IMR-90 (cell line): ENCODE data around the gene CTNS. TPM values are rescaled to one million over a fixed set of nuclear protein-coding genes. Genes with fewer than 3 reads are reported as not detected.

Experiments
- ATAC-seq: fragments of 200-7000 bp; cut with Tn5 transposase; 2 replicates; pipeline ENCODE4 v1.9.1; 2020; ENCODE audit warnings: low read depth, mild to moderate bottlenecking, moderate library complexity
- BruUV-seq: library from RNA; stranded (reverse); fragments of 400-500 nt; replicated peaks from 2 replicates; lab custom pipeline; 2021; lab: Mats Ljungman, UMichigan
- CTCF ChIA-PET: fragments of 300-600 bp; formaldehyde crosslinking; extraction: SDS; loops from one replicate; lab custom pipeline; 2021; ENCODE audit warnings: antibody characterized with exemption; lab: Yijun Ruan, JAX
- POLR2A ChIA-PET: fragments of 300-600 bp; sonication (Branson Sonifier 250); formaldehyde crosslinking; loops from one replicate; lab custom pipeline; 2022; ENCODE audit warnings: antibody characterized with exemption; ENCODE audit not compliant: unreplicated experiment; lab: Charles Lee
- DNase-seq: peaks from one replicate; pipeline ENCODE4 v3.0.0; 2013
- H2AFZ ChIP-seq: replicated peaks from 2 replicates; pipeline ENCODE3; 2013; ENCODE audit warnings: low read length, mild to moderate bottlenecking; ENCODE audit not compliant: poor library complexity
- H2AK5ac ChIP-seq: 2 replicates; pipeline ENCODE4 v1.6.1; 2013; ENCODE audit warnings: low read depth, low read length, inconsistent platforms
- H2AK9ac ChIP-seq: replicated peaks from 2 replicates; pipeline ENCODE3; 2013; ENCODE audit warnings: mild to moderate bottlenecking, low read depth, low read length, moderate library complexity; ENCODE audit not compliant: poor library complexity
- H2BK120ac ChIP-seq: 2 replicates; pipeline ENCODE4 v1.6.1; 2013; ENCODE audit warnings: low read depth, low read length, inconsistent platforms
- H2BK15ac ChIP-seq: 3 replicates; pipeline ENCODE4 v1.6.1; 2013; ENCODE audit warnings: low read depth, low read length, inconsistent platforms
- H2BK20ac ChIP-seq: 2 replicates; pipeline ENCODE4 v1.6.1; 2013; ENCODE audit warnings: low read depth, mild to moderate bottlenecking, inconsistent platforms, low read length, moderate library complexity
- H2BK5ac ChIP-seq: 2 replicates; pipeline ENCODE4 v1.6.1; 2013; ENCODE audit warnings: mild to moderate bottlenecking, low read depth, low read length, inconsistent platforms; ENCODE audit not compliant: poor library complexity, severe bottlenecking
- H3K14ac ChIP-seq: replicated peaks from 2 replicates; pipeline ENCODE4 v1.6.1; 2013; ENCODE audit warnings: low read depth, low read length, inconsistent platforms
- H3K18ac ChIP-seq: 2 replicates; pipeline ENCODE4 v1.6.1; 2013; ENCODE audit warnings: low read depth, low read length, control low read depth
- H3K23ac ChIP-seq: 2 replicates; pipeline ENCODE4 v1.6.1; 2013; ENCODE audit warnings: low read depth, low read length, inconsistent platforms
- H3K27ac ChIP-seq: 2 replicates; pipeline ENCODE4 v1.5.1; 2013; ENCODE audit warnings: mild to moderate bottlenecking, control low read depth, low read length; ENCODE audit not compliant: insufficient read depth
- H3K27me3 ChIP-seq: 2 replicates; pipeline ENCODE4 v1.6.1; 2013; ENCODE audit warnings: low read length; ENCODE audit not compliant: control insufficient read depth, insufficient read depth
- H3K36me3 ChIP-seq: 2 replicates; pipeline ENCODE4 v1.6.1; 2013; ENCODE audit warnings: low read length, mixed read lengths; ENCODE audit not compliant: control insufficient read depth, insufficient read depth
- H3K4ac ChIP-seq: 2 replicates; pipeline ENCODE4 v1.6.1; 2013; ENCODE audit warnings: low read depth, low read length, inconsistent platforms
- H3K4me1 ChIP-seq: 2 replicates; pipeline ENCODE4 v1.6.1; 2013; ENCODE audit warnings: low read length, mixed read lengths; ENCODE audit not compliant: control insufficient read depth, insufficient read depth
- H3K4me2 ChIP-seq: 2 replicates; pipeline ENCODE4 v1.6.1; 2013; ENCODE audit warnings: low read depth, mild to moderate bottlenecking, control low read depth, low read length, moderate library complexity
- H3K4me3 ChIP-seq: 2 replicates; pipeline ENCODE4 v1.5.1; 2013; ENCODE audit warnings: low read depth, mild to moderate bottlenecking, control low read depth, low read length, moderate library complexity; ENCODE audit not compliant: insufficient read depth
- H3K56ac ChIP-seq: 2 replicates; pipeline ENCODE4 v1.6.1; 2013; ENCODE audit warnings: low read length, inconsistent platforms; ENCODE audit not compliant: insufficient read depth; ENCODE audit errors: extremely low read depth
- H3K79me1 ChIP-seq, 2 experiments: 2 replicates each; pipeline ENCODE4 v1.6.1; 2013; ENCODE audit warnings: low read length in 2 of 2, inconsistent platforms in 1 of 2, low read depth in 1 of 2
- H3K9ac ChIP-seq: 2 replicates; pipeline ENCODE4 v1.6.1; 2013; ENCODE audit warnings: low read depth, low read length, control low read depth
- H3K9me1 ChIP-seq: 2 replicates; pipeline ENCODE4 v1.6.1; 2013; ENCODE audit warnings: low read length, inconsistent platforms; ENCODE audit not compliant: insufficient read depth
- H3K9me3 ChIP-seq: 2 replicates; pipeline ENCODE4 v1.6.1; 2013; ENCODE audit warnings: low read length; ENCODE audit not compliant: control insufficient read depth, insufficient read depth
- H4K20me1 ChIP-seq: 2 replicates; pipeline ENCODE4 v1.6.1; 2013; ENCODE audit warnings: low read length, inconsistent platforms; ENCODE audit not compliant: insufficient read depth
- H4K5ac ChIP-seq: 2 replicates; pipeline ENCODE4 v1.6.1; 2013; ENCODE audit warnings: mild to moderate bottlenecking, low read depth, low read length, control low read depth
- H4K8ac ChIP-seq, 2 experiments: 2 replicates each; pipeline ENCODE4 v1.6.1; 2013; ENCODE audit warnings: low read depth in 2 of 2, low read length in 2 of 2, control low read depth in 1 of 2, inconsistent platforms in 1 of 2
- H4K91ac ChIP-seq: 2 replicates; pipeline ENCODE4 v1.6.1; 2013; ENCODE audit warnings: low read depth, low read length, inconsistent platforms; ENCODE audit not compliant: insufficient read depth
- BHLHE40 ChIP-seq: fragments of 150-350 bp; IDR thresholded peaks from 2 replicates; pipeline ENCODE4 v1.6.1; 2016; ENCODE audit warnings: mild to moderate bottlenecking, low read depth, low read length
- CEBPB ChIP-seq: IDR thresholded peaks from 2 replicates; pipeline ENCODE4 v1.6.1; 2012; ENCODE audit warnings: low read depth, low read length, improper control_type of control experiment
- CHD1 ChIP-seq: IDR thresholded peaks from 2 replicates; pipeline ENCODE4 v1.6.1; 2012; ENCODE audit warnings: low read depth, low read length, improper control_type of control experiment
- CTCF ChIP-seq: conservative IDR thresholded peaks from 2 replicates; pipeline ENCODE4 v1.5.1; 2012; ENCODE audit warnings: mild to moderate bottlenecking, low read depth, low read length, improper control_type of control experiment
- ELK1 ChIP-seq: fragments of 150-350 bp; IDR thresholded peaks from 2 replicates; pipeline ENCODE4 v1.6.1; 2016; ENCODE audit warnings: low read depth, mild to moderate bottlenecking, low read length, moderate library complexity, borderline replicate concordance
- FOS ChIP-seq: fragments of 150-350 bp; IDR thresholded peaks from 2 replicates; pipeline ENCODE4 v1.6.1; 2016; ENCODE audit warnings: low read depth, low read length
- MAFK ChIP-seq: IDR thresholded peaks from 2 replicates; pipeline ENCODE4 v1.6.1; 2012; ENCODE audit warnings: low read depth, low read length, improper control_type of control experiment
- MAZ ChIP-seq: IDR thresholded peaks from 2 replicates; pipeline ENCODE4 v1.6.1; 2012; ENCODE audit warnings: low read depth, mild to moderate bottlenecking, low read length, improper control_type of control experiment, moderate library complexity, borderline replicate concordance
- MXI1 ChIP-seq: IDR thresholded peaks from 2 replicates; pipeline ENCODE4 v1.6.1; 2012; ENCODE audit warnings: low read depth, mild to moderate bottlenecking, low read length, moderate library complexity, borderline replicate concordance
- NFE2L2 ChIP-seq: fragments of 150-350 bp; IDR thresholded peaks from 2 replicates; pipeline ENCODE4 v1.6.1; 2016; ENCODE audit warnings: low read depth, mild to moderate bottlenecking, low read length
- POLR2A ChIP-seq: IDR thresholded peaks from 2 replicates; pipeline ENCODE4 v1.6.1; 2012; ENCODE audit warnings: mild to moderate bottlenecking, low read depth, low read length
- RAD21 ChIP-seq: IDR thresholded peaks from 2 replicates; pipeline ENCODE4 v1.6.1; 2012; ENCODE audit warnings: low read length, improper control_type of control experiment
- RCOR1 ChIP-seq: IDR thresholded peaks from 2 replicates; pipeline ENCODE4 v1.6.1; 2012; ENCODE audit warnings: mild to moderate bottlenecking, low read length, improper control_type of control experiment; ENCODE audit not compliant: insufficient replicate concordance
- RFX5 ChIP-seq: IDR thresholded peaks from 2 replicates; pipeline ENCODE4 v1.8.0; 2012; ENCODE audit warnings: low read depth, mild to moderate bottlenecking, low read length, moderate library complexity
- SMC3 ChIP-seq: fragments of 150-350 bp; IDR thresholded peaks from 2 replicates; pipeline ENCODE4 v1.6.1; 2016; ENCODE audit warnings: low read depth, mild to moderate bottlenecking, antibody characterized with exemption, low read length, moderate library complexity
- USF2 ChIP-seq: fragments of 150-350 bp; IDR thresholded peaks from 2 replicates; pipeline ENCODE4 v1.6.1; 2017; ENCODE audit warnings: mild to moderate bottlenecking, antibody characterized with exemption, low read length, low read depth
- whole genome bisulfite sequencing, 2 experiments: methylation state at CpG; one replicate each; pipeline versions ENCODE4 v1.1.5 to v1.1.7; 2013; ENCODE audit warnings: missing lambda C conversion rate in 2 of 2; ENCODE audit not compliant: insufficient read length in 1 of 2; ENCODE audit errors: extremely low coverage in 2 of 2; 5-methylcytosine and 5-hydroxymethylcytosine counted together
- dilution Hi-C: fragments of 300-500 bp; cut with HindIII; formaldehyde crosslinking; loops from one replicate; pipeline ENCODE4 v1.14.3; 2018; ENCODE audit warnings: low sequenced_read_pairs; ENCODE audit not compliant: unreplicated experiment
- in situ Hi-C: fragments of 300-500 bp; cut with MboI; formaldehyde crosslinking; loops from 3 replicates; pipeline ENCODE4 v1.14.3; 2019; ENCODE audit warnings: low sequenced_read_pairs, inconsistent platforms, mixed read lengths
- intact Hi-C: fragments of 100-400 bp; cut with micrococcal nuclease; formaldehyde crosslinking; loops from 2 replicates; pipeline ENCODE4 v1.10.0; 2022
- polyA plus RNA-seq, 3 experiments: library from polyadenylated mRNA; depleted of rRNA; stranded (reverse); fragments of >200 nt; gene quantifications; 2 replicates each; pipeline ENCODE4 v1.2.3, GENCODE V29; 2012; ENCODE audit warnings: low replicate concordance in 1 of 3
- total RNA-seq: library from RNA; depleted of rRNA; stranded (reverse); fragments of >200 nt; gene quantifications from 2 replicates; pipeline ENCODE4 v1.2.3, GENCODE V29; 2012

CTNS gene
- total and polyA plus RNA-seq, 2 of the 4 experiments (the other 2 are of a cell fraction), result 4.7 to 5.3 TPM

- H4K20me1 ChIP-seq, result peaks cover 36% of the 10 kb centered on the region
- CTCF ChIA-PET, result no interaction called here
- ATAC-seq (no peak), DNase-seq (no peak)
- dilution Hi-C loops, result no loop called here
- peak overlapping the region; percentile 82; the same call in 1 of the 2 replicates for H3K9ac ChIP-seq
- no TSS peak for BruUV-seq
- no peak overlapping the region for H4K5ac ChIP-seq
- H3K9me3 ChIP-seq, result no peaks in the 10 kb centered on the region
- no peak overlapping the region for H4K91ac ChIP-seq
- intact Hi-C loops, result loop anchor here (5.0 kb wide), 1 partner anchor 53 kb away; the partner anchor contains the start of gene HASPIN
- H3K4me1 ChIP-seq, result peaks cover 10% of the 10 kb centered on the region
- peak overlapping the region; percentile 71 for H3K4me3 ChIP-seq
- peak overlapping the region; percentile 75; the same call in 1 of the 2 replicates for H3K56ac ChIP-seq
- H3K4ac ChIP-seq, result peak overlapping the region; percentile 73; the same call in 1 of the 2 replicates
- H3K4me2 ChIP-seq, result peak overlapping the region; percentile 83
- H2AK9ac ChIP-seq, result peak overlapping the region; percentile 93
- H3K27ac ChIP-seq, result no peak overlapping the region
- no peak overlapping the region for H2BK120ac ChIP-seq
- no peak overlapping the region for H2BK20ac ChIP-seq
- no peak for TF ChIP-seq CEBPB
- no peak for TF ChIP-seq RCOR1
- TF ChIP-seq MXI1, result no peak
- no peak for TF ChIP-seq MAFK
- TF ChIP-seq RAD21, result no peak
- no peak for TF ChIP-seq CTCF
- TF ChIP-seq SMC3, result no peak
- no peak for TF ChIP-seq CHD1
- TF ChIP-seq USF2, result no peak
- TF ChIP-seq ELK1, result no peak
- no peak for TF ChIP-seq POLR2A
- no peak for TF ChIP-seq NFE2L2
- no peak for TF ChIP-seq RFX5
- no peak for TF ChIP-seq MAZ
- TF ChIP-seq FOS, result no peak
- TF ChIP-seq BHLHE40, result no peak
- WGBS, 2 experiments, result no CpG with 5 or more reads among the region's 12 CpGs
- H3K23ac ChIP-seq, result 0 out of 2 replicates have a peak overlapping the region, but pooled peaks have one; percentile 63
- in situ Hi-C loops, result no loop called here
- H3K79me1 ChIP-seq, result peaks cover 6 to 56% of the 10 kb centered on the region in 2 experiments; a peak in 3 of 4 replicates
- H3K27me3 ChIP-seq, result no peaks in the 10 kb centered on the region
- no peak overlapping the region for H2BK15ac ChIP-seq
- H4K8ac ChIP-seq, result 0 out of 4 replicates have a peak overlapping the region, but pooled peaks have one; percentile 51 to 87
- no peak overlapping the region for H2AK5ac ChIP-seq
- H2BK5ac ChIP-seq, result no peak overlapping the region
- H3K36me3 ChIP-seq, result peaks cover 14% of the 10 kb centered on the region
- no peak overlapping the region for H3K18ac ChIP-seq
- H3K14ac ChIP-seq, result no peak overlapping the region; the same call in 1 of the 2 replicates
- peaks cover 26% of the 10 kb centered on the region for H3K9me1 ChIP-seq
- no peak overlapping the region for H2AFZ ChIP-seq
- POLR2A ChIA-PET, result no interaction called here
These were observed 33.0 kb downstream of the CTNS start for GRCh38 chr17:3669548-3669947.
